ENCODE data around the gene NRROS. TPM values are rescaled to one million over a fixed set of nuclear protein-coding genes. Genes with fewer than 3 reads are reported as not detected.
"Not testable (repeated sequence)": the region's sequence is repeated elsewhere in the genome, so short reads cannot be mapped to it uniquely, and the experiment has no call there.

Gene NRROS
- total RNA-seq, 2 donors from 2014 or later, result 0.66 to 1.8 TPM

DNA sequence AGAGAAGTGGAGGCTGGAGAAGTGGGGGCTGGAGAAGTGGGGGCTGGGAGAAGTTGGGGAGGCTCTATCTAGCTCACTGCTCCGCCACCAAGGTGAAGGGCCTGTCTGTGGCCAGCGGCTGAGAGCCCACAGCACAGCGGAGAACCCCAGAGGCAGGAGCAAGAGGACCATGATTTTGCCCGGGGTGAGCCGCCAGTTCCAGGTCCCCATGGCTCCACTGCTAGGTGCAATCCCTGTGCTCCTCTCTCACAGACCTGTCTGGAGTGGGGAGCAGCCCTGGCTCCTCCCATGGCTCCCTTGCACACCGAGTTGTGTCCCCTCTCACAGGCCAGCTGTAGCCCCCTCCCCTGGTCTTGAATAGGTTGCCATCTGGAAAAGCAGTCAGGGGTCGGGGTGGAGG lies 4.7 kb upstream of the NRROS start:
- H3K27ac ChIP-seq, result no peak overlapping the region
- H3K27me3 ChIP-seq, result no peaks in the 10 kb centered on the region
- intact Hi-C loops (cut with DNase I), result no loop called here
- 66 to 78% methylated on average over 5 to 7 of the region's 7 CpGs for WGBS, 2 donors
- ATAC-seq, result no peak
- no peaks in the 10 kb centered on the region for H3K36me3 ChIP-seq (replicated peaks in 1 of 2; ENCODE audit: insufficient read depth in 1 of 2, low read depth in 2 of 2)
- DNase-seq, result no peak
- H3K4me1 ChIP-seq, result peaks cover 17% of the 10 kb centered on the region
- no peaks in the 10 kb centered on the region for H3K9me3 ChIP-seq
- H3K4me3 ChIP-seq, result no peak overlapping the region
- TF ChIP-seq, protein P1, sequence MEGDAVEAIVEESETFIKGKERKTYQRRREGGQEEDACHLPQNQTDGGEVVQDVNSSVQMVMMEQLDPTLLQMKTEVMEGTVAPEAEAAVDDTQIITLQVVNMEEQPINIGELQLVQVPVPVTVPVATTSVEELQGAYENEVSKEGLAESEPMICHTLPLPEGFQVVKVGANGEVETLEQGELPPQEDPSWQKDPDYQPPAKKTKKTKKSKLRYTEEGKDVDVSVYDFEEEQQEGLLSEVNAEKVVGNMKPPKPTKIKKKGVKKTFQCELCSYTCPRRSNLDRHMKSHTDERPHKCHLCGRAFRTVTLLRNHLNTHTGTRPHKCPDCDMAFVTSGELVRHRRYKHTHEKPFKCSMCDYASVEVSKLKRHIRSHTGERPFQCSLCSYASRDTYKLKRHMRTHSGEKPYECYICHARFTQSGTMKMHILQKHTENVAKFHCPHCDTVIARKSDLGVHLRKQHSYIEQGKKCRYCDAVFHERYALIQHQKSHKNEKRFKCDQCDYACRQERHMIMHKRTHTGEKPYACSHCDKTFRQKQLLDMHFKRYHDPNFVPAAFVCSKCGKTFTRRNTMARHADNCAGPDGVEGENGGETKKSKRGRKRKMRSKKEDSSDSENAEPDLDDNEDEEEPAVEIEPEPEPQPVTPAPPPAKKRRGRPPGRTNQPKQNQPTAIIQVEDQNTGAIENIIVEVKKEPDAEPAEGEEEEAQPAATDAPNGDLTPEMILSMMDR (IDR thresholded peaks at IDR 0.05), result no peak
- no peak for TF ChIP-seq POLR2A (IDR thresholded peaks at IDR 0.05)

DNA sequence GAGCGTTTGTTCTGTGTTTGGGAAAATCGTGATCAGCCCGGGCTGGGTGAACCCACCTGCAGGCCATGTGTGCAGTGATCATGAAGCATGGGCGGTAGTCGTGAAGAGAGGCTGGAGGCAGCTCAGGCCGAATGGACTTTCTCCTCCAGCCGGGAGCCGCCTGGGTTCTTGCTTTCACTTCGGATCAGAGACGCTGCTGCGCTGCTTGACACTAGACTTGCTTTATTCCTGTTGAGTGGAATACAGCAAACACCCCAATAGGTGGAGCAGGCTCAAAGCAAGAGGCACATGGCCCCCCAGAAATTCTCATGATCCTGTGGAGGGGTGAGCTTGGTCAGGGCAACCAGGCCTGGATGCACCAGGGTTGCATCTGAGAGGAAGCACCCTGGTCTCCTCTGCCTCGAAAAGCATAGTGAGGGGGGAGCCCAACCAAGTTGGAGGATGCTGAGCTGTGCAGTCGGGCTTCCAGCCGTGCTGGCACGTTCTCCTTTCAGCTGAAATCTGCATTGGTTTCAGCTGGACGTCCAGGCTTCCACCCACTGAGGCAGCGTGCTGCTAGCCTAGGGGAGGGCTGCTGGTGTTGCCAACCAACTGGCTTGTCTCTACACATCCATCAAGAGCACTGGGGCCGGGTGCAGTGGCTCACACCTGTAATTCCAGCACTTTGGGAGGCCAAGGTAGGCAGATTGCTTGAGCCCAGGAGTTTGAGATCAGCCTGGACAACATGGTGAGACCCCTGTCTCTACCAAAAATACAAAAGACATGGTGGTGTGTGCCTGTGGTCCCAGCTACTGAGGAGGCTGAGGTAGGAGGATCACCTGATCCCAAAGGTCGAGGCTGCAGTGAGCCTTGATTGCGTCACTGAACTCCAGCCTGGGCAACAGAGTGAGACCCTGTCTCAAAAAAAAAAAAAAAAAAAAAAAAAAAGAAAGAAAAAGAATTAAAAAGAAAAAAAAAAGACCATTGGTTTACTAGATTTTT lies 2.8 kb upstream of the NRROS start:
- no peak for ATAC-seq
- no peaks in the 10 kb centered on the region for H3K27me3 ChIP-seq
- WGBS, 2 donors, result 56 to 70% methylated on average over 10 to 20 of the region's 20 CpGs
- no peaks in the 10 kb centered on the region for H3K36me3 ChIP-seq (replicated peaks in 1 of 2; ENCODE audit: insufficient read depth in 1 of 2, low read depth in 2 of 2)
- TF ChIP-seq, protein P1 (IDR thresholded peaks at IDR 0.05), result no peak
- TF ChIP-seq POLR2A (IDR thresholded peaks at IDR 0.05), result no peak
- intact Hi-C loops (cut with DNase I), result no loop called here
- H3K4me3 ChIP-seq, result no peak overlapping the region
- H3K9me3 ChIP-seq, result no peaks in the 10 kb centered on the region
- H3K4me1 ChIP-seq, result peaks cover 17% of the 10 kb centered on the region
- H3K27ac ChIP-seq, result no peak overlapping the region
- DNase-seq, result no peak

DNA sequence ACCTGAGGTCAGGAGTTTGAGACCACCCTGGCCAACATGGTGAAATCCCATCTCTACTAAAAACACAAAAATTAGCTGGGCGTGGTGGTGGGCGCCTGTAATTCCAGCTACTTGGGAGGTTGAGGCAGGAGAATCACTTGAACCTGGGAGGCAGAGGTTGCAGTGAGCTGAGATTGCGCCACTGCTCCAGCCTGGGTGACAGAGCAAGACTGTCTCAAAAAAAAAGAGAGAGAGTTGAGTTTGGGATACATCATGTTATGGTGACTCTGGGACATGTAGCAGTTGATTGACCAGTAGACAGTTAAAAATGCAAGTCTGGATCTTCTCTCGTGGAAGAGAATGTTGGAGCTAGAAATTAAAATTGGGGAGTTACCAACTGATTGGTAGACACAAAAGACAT lies 1.6 kb upstream of the NRROS start:
- H3K9me3 ChIP-seq; intact Hi-C loops (cut with DNase I); H3K4me3 ChIP-seq; H3K36me3 ChIP-seq (replicated peaks in 1 of 2; ENCODE audit: insufficient read depth in 1 of 2, low read depth in 2 of 2); DNase-seq; H3K27ac ChIP-seq; H3K27me3 ChIP-seq; ATAC-seq: not testable (repeated sequence)
- peaks cover 11% of the 10 kb centered on the region for H3K4me1 ChIP-seq
- WGBS, 2 donors, result 79 to 81% methylated on average over 4 of the region's 4 CpGs

DNA sequence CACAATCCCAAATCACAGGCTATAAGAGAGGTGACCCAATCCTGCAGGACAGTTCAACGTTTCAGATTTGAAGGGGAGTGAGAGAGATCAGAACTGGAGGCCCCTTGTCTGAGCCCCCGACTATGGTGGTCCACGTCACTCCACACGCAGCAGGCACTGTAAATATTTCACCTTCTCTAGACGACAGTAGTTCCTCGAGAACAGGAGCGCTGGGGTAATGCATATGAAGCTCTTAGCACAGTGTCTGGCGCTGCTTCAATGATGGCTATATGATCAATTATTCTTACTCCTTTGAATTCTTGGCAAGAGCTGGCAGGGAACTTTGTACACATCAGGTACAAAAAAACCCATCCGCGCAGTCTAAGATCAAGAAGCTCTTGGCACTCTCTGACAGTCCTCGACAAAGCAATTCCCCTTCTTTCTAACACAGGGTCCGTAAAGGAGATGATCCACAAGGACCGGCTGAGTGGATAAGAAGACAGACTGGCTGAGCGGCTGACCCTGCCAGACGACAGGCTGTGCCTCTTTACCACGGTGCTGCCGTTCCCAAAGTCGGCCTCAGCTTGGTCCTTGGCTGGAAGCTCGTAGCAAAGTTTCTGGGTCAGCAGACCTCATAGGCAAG lies 522 bp upstream of the NRROS start:
- Histone ChIP-seq H3K27me3 (no peaks in the 10 kb centered on the region), H3K4me3 (no peak overlapping the region), H3K9me3 (no peaks in the 10 kb centered on the region), H3K27ac (peak overlapping the region in 2 of 4 donors; percentile 43 to 70), H3K4me1 (peaks cover 8% of the 10 kb centered on the region), H3K36me3 (replicated peaks in 1 of 2; ENCODE audit: insufficient read depth in 1 of 2, low read depth in 2 of 2) (no peaks in the 10 kb centered on the region)
- intact Hi-C loops (cut with DNase I), result no loop called here
- TF ChIP-seq POLR2A (IDR thresholded peaks at IDR 0.05), result no peak
- TF ChIP-seq, protein P1 (IDR thresholded peaks at IDR 0.05), result no peak
- no peak for DNase-seq
- 33 to 56% methylated on average over 12 to 19 of the region's 19 CpGs for WGBS, 2 donors
- ATAC-seq, result no peak

DNA sequence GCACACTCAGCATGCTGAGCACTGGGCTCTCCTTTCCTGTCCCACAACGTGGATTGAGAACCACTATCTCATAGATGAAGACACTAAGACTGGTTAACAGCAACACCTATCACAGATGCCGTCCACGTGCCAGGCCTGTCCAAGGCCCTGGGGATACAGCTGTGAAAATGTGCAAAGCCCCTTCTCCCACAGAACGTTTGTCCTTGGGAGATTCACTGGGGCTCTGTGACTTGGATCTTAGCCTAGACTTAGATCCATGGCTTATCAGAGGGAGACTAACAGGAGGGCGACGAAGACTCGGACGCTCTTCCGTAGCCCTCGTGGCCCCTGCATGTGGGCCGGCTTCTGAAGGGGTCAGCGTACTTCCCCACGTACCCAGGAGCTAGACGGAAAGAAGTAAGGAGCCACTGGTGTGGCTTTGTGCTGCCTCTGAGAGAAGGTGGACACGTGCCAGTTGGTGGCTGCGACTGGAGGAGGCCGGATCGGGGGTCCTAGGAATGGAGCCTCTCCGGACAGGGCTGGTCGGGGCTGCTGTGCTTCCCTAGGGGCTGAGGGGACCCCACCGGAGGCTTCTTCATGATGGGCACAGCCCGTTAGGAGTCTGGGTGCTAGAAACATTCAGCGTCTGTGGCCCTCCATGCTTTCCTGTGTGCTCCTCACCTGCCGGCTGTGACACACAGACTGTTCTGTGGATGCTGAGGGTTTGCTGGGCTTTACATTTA lies 964 bp downstream of the NRROS start:
- Histone ChIP-seq H3K36me3 (replicated peaks in 1 of 2; ENCODE audit: insufficient read depth in 1 of 2, low read depth in 2 of 2) (no peaks in the 10 kb centered on the region), H3K4me3 (no peak overlapping the region), H3K4me1 (peaks cover 8% of the 10 kb centered on the region), H3K27ac (peak overlapping the region in 2 of 4 donors; percentile 43 to 70), H3K9me3 (no peaks in the 10 kb centered on the region), H3K27me3 (no peaks in the 10 kb centered on the region)
- DNase-seq (no peak), ATAC-seq (no peak)
- TF ChIP-seq, protein P1 (IDR thresholded peaks at IDR 0.05), result no peak
- no peak for TF ChIP-seq POLR2A (IDR thresholded peaks at IDR 0.05)
- intact Hi-C loops (cut with DNase I), result no loop called here
- WGBS, 2 donors, result 44 to 70% methylated on average over 18 to 23 of the region's 24 CpGs

Data from body of pancreas (tissue), 4 donors.